Type B pancreatic cell (in vitro differentiated cells): ENCODE data around the gene TGFB3. TPM values are rescaled to one million over a fixed set of nuclear protein-coding genes. Genes with fewer than 3 reads are reported as not detected.

Experiments used
- DNase-seq: peaks from one replicate; pipeline ENCODE4 v3.0.0; 2021; ENCODE audit warnings: mixed read lengths; ENCODE audit not compliant: unreplicated experiment; ENCODE audit errors: extremely low spot score
- H3K27ac Mint-ChIP-seq: 2 replicates; pipeline ENCODE4 v1.8.0; 2021; ENCODE audit warnings: mild to moderate bottlenecking, mixed read lengths
- H3K27me3 Mint-ChIP-seq: 2 replicates; pipeline ENCODE4 v1.8.0; 2021; ENCODE audit warnings: mixed read lengths
- H3K36me3 Mint-ChIP-seq: 2 replicates; pipeline ENCODE4 v1.8.0; 2021; ENCODE audit warnings: mixed read lengths
- H3K4me1 Mint-ChIP-seq: one replicate; pipeline ENCODE4 v1.8.0; 2021; ENCODE audit warnings: mixed read lengths; ENCODE audit not compliant: unreplicated experiment
- H3K4me3 Mint-ChIP-seq: 2 replicates; pipeline ENCODE4 v1.8.0; 2021; ENCODE audit warnings: mild to moderate bottlenecking, mixed read lengths
- H3K9me3 Mint-ChIP-seq: 2 replicates; pipeline ENCODE4 v1.8.0; 2021; ENCODE audit warnings: mixed read lengths
- CTCF ChIP-seq: fragments of 200-600 bp; sonication (generic); conservative IDR thresholded peaks from 2 replicates; pipeline ENCODE4 v1.5.0; 2021; ENCODE audit warnings: antibody characterized with exemption, mild to moderate bottlenecking
- total RNA-seq: library from RNA; stranded (reverse); gene quantifications from 2 replicates; pipeline ENCODE4 v1.2.1, GENCODE V29; 2021; ENCODE audit warnings: low replicate concordance

Gene TGFB3
- total RNA-seq, 1 donor from 2014 or later, result 45.3 TPM

GRCh38 chr14:75977582-75977943 is 4.2 kb downstream of the TGFB3 start:
- H3K27me3 Mint-ChIP-seq, result peaks cover 3% of the 10 kb centered on the region
- peak overlapping the region; percentile 58 for H3K4me3 Mint-ChIP-seq
- peaks cover 70% of the 10 kb centered on the region for H3K4me1 Mint-ChIP-seq
- no peak for DNase-seq
- H3K9me3 Mint-ChIP-seq, result no peaks in the 10 kb centered on the region
- H3K36me3 Mint-ChIP-seq, result peaks cover 4% of the 10 kb centered on the region
- TF ChIP-seq CTCF, result no peak
- H3K27ac Mint-ChIP-seq, result no peak overlapping the region

- DNase-seq, result no peak
- Mint-ChIP-seq H3K9me3 (no peaks in the 10 kb centered on the region), H3K4me1 (peaks cover 76% of the 10 kb centered on the region), H3K27me3 (peaks cover 3% of the 10 kb centered on the region), H3K27ac (no peak overlapping the region), H3K4me3 (peak overlapping the region; percentile 58), H3K36me3 (peaks cover 4% of the 10 kb centered on the region)
- TF ChIP-seq CTCF, result no peak
These were observed 4.8 kb downstream of the TGFB3 start for GRCh38 chr14:75976826-75977581.

- Mint-ChIP-seq H3K27me3 (no peaks in the 10 kb centered on the region), H3K36me3 (peaks cover 11% of the 10 kb centered on the region), H3K4me3 (no peak overlapping the region), H3K9me3 (no peaks in the 10 kb centered on the region), H3K27ac (peak overlapping the region; percentile 32), H3K4me1 (peaks cover 36% of the 10 kb centered on the region)
- TF ChIP-seq CTCF, result no peak
- DNase-seq, result no peak
These were observed 8.9 kb downstream of the TGFB3 start for GRCh38 chr14:75972801-75973421.

GRCh38 chr14:75971509-75971908 is 10.3 kb downstream of the TGFB3 start:
- no peaks in the 10 kb centered on the region for H3K9me3 Mint-ChIP-seq
- peaks cover 22% of the 10 kb centered on the region for H3K4me1 Mint-ChIP-seq
- no peak for TF ChIP-seq CTCF
- H3K27me3 Mint-ChIP-seq, result no peaks in the 10 kb centered on the region
- no peak overlapping the region for H3K27ac Mint-ChIP-seq
- no peak for DNase-seq
- no peak overlapping the region for H3K4me3 Mint-ChIP-seq
- peaks cover 20% of the 10 kb centered on the region for H3K36me3 Mint-ChIP-seq

- Mint-ChIP-seq H3K27ac (no peak overlapping the region), H3K9me3 (no peaks in the 10 kb centered on the region), H3K4me3 (no peak overlapping the region), H3K4me1 (peaks cover 21% of the 10 kb centered on the region), H3K36me3 (peaks cover 25% of the 10 kb centered on the region), H3K27me3 (no peaks in the 10 kb centered on the region)
- TF ChIP-seq CTCF, result no peak
- DNase-seq, result no peak
These were observed 10.8 kb downstream of the TGFB3 start for GRCh38 chr14:75970989-75971388.
